Measurements from ENCODE around the gene PADI2.

The PADI2 gene

DNA sequence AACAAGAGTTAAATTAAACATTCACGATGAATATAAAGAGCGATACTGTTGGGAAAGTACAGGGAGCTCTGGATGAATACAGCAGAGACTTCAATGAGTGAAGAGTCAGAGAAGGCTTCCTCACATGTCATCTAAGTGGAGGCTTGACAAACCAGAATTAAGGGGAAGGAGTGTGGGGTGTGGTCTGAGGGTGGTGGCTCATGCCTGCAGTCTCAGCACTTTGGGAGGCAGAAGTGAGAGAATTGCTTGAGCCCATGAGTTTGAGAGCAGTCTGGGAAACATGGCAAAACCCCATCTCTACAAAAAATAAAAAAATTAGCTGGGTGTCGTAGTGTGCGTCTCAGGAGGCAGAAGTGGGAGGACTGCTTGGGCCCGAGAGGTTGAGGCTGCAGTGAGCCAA, 74.1 kb downstream of the PADI2 start:
- no peak overlapping the region for H3K9ac ChIP-seq (ENCODE audit: low read depth, low read length)
- H3K4me3 ChIP-seq (ENCODE audit: low read depth, low read length), result no peak overlapping the region
- no peaks in the 10 kb centered on the region for H3K9me3 ChIP-seq (ENCODE audit: control insufficient read depth, insufficient read depth, low read length)
- H3K4me1 ChIP-seq (ENCODE audit: control insufficient read depth, insufficient read depth, low read length), result no peaks in the 10 kb centered on the region
- peaks cover 18% of the 10 kb centered on the region for H3K36me3 ChIP-seq (ENCODE audit: control insufficient read depth, insufficient read depth, low read length)
- H3K27me3 ChIP-seq (ENCODE audit: control insufficient read depth, insufficient read depth, low read length), result no peaks in the 10 kb centered on the region

DNA sequence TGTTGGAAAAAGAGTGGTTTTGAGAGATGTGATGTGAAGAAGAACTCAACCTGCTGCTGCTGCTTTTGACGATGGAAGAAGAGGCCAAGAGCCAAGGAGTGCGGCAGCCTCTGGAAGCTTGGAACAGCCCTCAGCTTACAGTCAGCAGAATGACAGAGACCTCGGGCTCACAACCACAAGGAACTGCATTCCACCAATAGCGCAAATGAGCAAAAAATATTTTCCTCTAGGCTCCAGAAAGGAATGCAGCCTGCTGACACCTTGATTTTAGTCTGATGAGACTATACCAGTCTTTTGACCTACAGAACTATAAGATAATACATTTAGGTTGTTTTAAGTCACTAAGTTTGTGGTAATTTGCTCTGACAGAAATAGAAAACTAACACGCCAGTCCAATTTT, 75.6 kb downstream of the PADI2 start:
- no peak overlapping the region for H3K4me3 ChIP-seq (ENCODE audit: low read depth, low read length)
- H3K4me1 ChIP-seq (ENCODE audit: control insufficient read depth, insufficient read depth, low read length), result no peaks in the 10 kb centered on the region
- H3K27me3 ChIP-seq (ENCODE audit: control insufficient read depth, insufficient read depth, low read length), result no peaks in the 10 kb centered on the region
- H3K9me3 ChIP-seq (ENCODE audit: control insufficient read depth, insufficient read depth, low read length), result no peaks in the 10 kb centered on the region
- H3K9ac ChIP-seq (ENCODE audit: low read depth, low read length), result no peak overlapping the region
- peaks cover 18% of the 10 kb centered on the region for H3K36me3 ChIP-seq (ENCODE audit: control insufficient read depth, insufficient read depth, low read length)

DNA sequence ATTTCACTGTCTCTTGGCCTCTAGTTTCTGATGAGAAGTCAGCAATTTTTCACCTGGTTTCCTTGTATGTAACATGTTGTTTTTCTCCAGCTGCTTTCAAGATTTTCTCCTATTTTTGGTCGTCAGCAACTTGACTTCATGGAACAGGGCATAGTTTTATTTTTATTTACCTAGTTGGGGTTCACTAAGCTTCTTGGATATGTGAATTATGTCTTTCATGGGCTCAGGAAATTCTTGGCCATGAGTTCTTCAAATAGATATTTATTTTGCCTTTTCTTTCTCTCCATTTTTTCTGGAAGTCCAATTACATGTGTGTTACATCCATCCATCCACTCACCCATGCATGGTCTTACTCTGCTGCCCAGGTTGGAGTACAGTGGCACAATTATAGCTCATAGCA, 79.1 kb downstream of the PADI2 start:
- H3K27me3 ChIP-seq (ENCODE audit: control insufficient read depth, insufficient read depth, low read length), result no peaks in the 10 kb centered on the region
- H3K4me1 ChIP-seq (ENCODE audit: control insufficient read depth, insufficient read depth, low read length), result no peaks in the 10 kb centered on the region
- no peaks in the 10 kb centered on the region for H3K9me3 ChIP-seq (ENCODE audit: control insufficient read depth, insufficient read depth, low read length)
- H3K4me3 ChIP-seq (ENCODE audit: low read depth, low read length), result no peak overlapping the region
- no peak overlapping the region for H3K9ac ChIP-seq (ENCODE audit: low read depth, low read length)
- peaks cover 21% of the 10 kb centered on the region for H3K36me3 ChIP-seq (ENCODE audit: control insufficient read depth, insufficient read depth, low read length)

DNA sequence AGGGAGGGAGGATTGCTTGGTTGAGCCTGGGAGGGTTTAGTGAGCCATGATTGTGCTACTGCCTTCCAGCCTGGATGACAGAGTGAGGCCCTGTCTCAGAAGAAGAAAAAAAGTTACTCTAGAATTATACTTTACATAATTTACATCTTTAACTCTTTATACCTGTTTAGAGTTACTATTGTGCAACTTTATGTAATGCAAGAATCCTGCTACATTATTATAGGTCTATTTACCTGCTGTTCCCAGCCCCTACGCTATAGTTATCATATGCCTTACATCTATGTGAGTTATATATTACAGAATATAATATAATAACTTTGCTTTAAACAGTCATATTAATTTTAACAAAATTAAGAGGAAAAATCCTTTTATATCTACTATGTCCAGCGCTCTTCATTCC, 79.7 kb downstream of the PADI2 start:
- Histone ChIP-seq H3K36me3 (ENCODE audit: control insufficient read depth, insufficient read depth, low read length) (peaks cover 21% of the 10 kb centered on the region), H3K9ac (ENCODE audit: low read depth, low read length) (no peak overlapping the region), H3K4me3 (ENCODE audit: low read depth, low read length) (no peak overlapping the region), H3K27me3 (ENCODE audit: control insufficient read depth, insufficient read depth, low read length) (no peaks in the 10 kb centered on the region), H3K4me1 (ENCODE audit: control insufficient read depth, insufficient read depth, low read length) (no peaks in the 10 kb centered on the region), H3K9me3 (ENCODE audit: control insufficient read depth, insufficient read depth, low read length) (no peaks in the 10 kb centered on the region)

DNA sequence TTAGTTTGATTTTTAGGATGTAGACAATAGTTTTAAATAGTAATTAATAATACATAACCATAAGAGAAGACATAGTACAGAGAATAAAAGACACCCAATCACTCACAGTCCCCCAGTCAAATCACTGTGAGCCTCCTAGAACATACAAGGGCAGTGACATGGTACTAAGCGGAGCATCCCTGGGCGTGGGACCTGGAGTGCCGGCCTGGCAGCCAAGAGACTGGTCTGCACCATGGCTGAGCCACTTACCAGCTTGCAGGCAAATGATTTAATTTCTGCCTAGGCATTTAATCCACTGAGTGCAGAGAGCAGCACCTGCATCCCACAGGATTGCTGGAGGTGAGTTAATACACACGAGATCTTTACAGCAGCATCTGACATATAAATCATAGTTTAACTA, 85.8 kb downstream of the PADI2 start:
- H3K27me3 ChIP-seq (ENCODE audit: control insufficient read depth, insufficient read depth, low read length), result no peaks in the 10 kb centered on the region
- H3K4me1 ChIP-seq (ENCODE audit: control insufficient read depth, insufficient read depth, low read length), result no peaks in the 10 kb centered on the region
- no peaks in the 10 kb centered on the region for H3K9me3 ChIP-seq (ENCODE audit: control insufficient read depth, insufficient read depth, low read length)
- H3K9ac ChIP-seq (ENCODE audit: low read depth, low read length), result no peak overlapping the region
- peaks cover 16% of the 10 kb centered on the region for H3K36me3 ChIP-seq (ENCODE audit: control insufficient read depth, insufficient read depth, low read length)
- no peak overlapping the region for H3K4me3 ChIP-seq (ENCODE audit: low read depth, low read length)

DNA sequence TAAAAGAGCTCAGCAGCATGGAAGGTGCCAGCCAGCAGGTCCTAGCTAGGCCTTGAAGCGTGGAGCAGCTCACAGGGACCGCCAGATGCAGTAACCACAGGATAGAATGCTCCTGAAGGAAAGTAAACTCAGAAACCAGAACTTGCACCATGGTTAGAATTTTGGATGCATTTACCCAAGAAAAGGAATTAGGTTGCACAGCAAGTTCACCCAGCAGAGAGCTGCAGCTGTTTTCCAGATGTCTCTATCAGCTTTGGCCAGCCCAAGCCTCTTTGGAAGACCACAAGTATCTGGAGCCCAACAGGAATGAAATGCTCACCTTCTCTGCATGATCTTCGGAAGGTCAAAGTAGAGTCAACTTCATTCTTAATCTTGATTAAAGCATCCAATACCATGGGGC, 86.5 kb downstream of the PADI2 start:
- no peaks in the 10 kb centered on the region for H3K4me1 ChIP-seq (ENCODE audit: control insufficient read depth, insufficient read depth, low read length)
- no peaks in the 10 kb centered on the region for H3K9me3 ChIP-seq (ENCODE audit: control insufficient read depth, insufficient read depth, low read length)
- H3K9ac ChIP-seq (ENCODE audit: low read depth, low read length), result no peak overlapping the region
- H3K27me3 ChIP-seq (ENCODE audit: control insufficient read depth, insufficient read depth, low read length), result no peaks in the 10 kb centered on the region
- peaks cover 21% of the 10 kb centered on the region for H3K36me3 ChIP-seq (ENCODE audit: control insufficient read depth, insufficient read depth, low read length)
- no peak overlapping the region for H3K4me3 ChIP-seq (ENCODE audit: low read depth, low read length)

DNA sequence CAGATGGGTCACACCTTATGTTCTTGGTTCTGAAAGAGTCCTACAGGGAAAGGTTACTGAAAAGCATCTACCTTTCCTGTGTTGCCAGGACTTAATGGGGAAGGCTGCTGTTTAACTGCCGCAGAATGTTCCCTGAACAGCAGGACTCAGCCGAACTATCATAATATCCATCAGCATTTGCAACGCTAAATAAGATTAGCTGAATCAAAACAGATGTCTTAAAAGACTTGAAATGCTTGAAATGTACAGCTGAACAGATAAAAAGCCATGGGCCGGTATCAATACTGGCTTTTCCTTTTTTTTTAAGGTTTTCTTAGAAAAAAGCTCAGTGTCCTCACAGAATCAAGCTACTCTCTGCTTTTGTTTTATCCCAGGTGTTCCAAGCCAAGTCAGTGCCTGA, 87.8 kb downstream of the PADI2 start:
- no peak overlapping the region for H3K9ac ChIP-seq (ENCODE audit: low read depth, low read length)
- H3K4me1 ChIP-seq (ENCODE audit: control insufficient read depth, insufficient read depth, low read length), result no peaks in the 10 kb centered on the region
- no peak overlapping the region for H3K4me3 ChIP-seq (ENCODE audit: low read depth, low read length)
- no peaks in the 10 kb centered on the region for H3K9me3 ChIP-seq (ENCODE audit: control insufficient read depth, insufficient read depth, low read length)
- peaks cover 27% of the 10 kb centered on the region for H3K36me3 ChIP-seq (ENCODE audit: control insufficient read depth, insufficient read depth, low read length)
- no peaks in the 10 kb centered on the region for H3K27me3 ChIP-seq (ENCODE audit: control insufficient read depth, insufficient read depth, low read length)

DNA sequence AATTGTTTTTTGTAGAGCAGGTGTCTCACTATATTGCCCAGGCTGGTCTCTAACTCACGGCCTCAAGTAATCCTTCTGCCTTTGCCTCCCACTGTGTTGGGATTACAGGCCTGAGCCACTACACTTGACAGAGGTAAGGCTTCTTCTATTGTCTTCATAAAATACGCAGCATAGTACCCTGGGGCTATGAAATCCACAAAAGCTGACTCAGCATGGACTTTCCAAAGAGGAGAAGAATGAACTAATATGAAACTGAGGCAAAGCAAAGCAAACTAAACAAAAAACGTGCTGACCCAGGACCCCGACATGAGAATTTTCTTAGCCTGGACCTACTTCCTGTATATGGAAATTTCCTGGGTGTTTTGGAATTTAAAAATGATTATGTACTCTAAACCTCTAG, 89.0 kb downstream of the PADI2 start:
- Histone ChIP-seq H3K4me1 (ENCODE audit: control insufficient read depth, insufficient read depth, low read length) (no peaks in the 10 kb centered on the region), H3K36me3 (ENCODE audit: control insufficient read depth, insufficient read depth, low read length) (peaks cover 27% of the 10 kb centered on the region), H3K9ac (ENCODE audit: low read depth, low read length) (no peak overlapping the region), H3K4me3 (ENCODE audit: low read depth, low read length) (no peak overlapping the region), H3K27me3 (ENCODE audit: control insufficient read depth, insufficient read depth, low read length) (no peaks in the 10 kb centered on the region), H3K9me3 (ENCODE audit: control insufficient read depth, insufficient read depth, low read length) (no peaks in the 10 kb centered on the region)

DNA sequence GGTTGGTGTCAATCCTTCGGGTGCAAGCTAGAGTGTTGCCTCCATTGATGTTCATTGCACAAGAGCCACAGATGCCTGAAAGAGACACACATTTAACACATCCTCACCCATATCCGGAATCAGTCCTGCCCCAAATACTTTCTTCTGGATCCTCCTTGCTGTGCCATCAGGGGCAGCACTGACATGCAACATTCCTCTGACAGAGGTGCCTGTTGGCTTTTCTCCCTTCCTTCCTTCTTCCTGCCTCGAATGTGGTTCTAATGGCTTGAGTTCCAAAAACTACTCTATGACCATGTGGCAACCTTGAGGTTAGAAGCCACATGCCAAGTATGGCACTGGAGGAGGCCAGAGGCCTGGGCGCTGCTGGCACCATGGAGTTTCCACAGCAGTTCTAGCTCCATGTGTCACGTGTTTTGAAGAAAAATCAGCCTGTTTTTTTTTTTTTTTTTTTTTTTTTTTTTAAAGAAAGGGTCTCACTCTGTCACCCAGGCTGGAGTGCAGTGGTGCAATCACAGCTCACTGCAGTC, 90.5 kb downstream of the PADI2 start:
- Histone ChIP-seq H3K9ac (ENCODE audit: low read depth, low read length) (no peak overlapping the region), H3K4me3 (ENCODE audit: low read depth, low read length) (no peak overlapping the region), H3K36me3 (ENCODE audit: control insufficient read depth, insufficient read depth, low read length) (peaks cover 30% of the 10 kb centered on the region), H3K4me1 (ENCODE audit: control insufficient read depth, insufficient read depth, low read length) (no peaks in the 10 kb centered on the region), H3K9me3 (ENCODE audit: control insufficient read depth, insufficient read depth, low read length) (no peaks in the 10 kb centered on the region), H3K27me3 (ENCODE audit: control insufficient read depth, insufficient read depth, low read length) (no peaks in the 10 kb centered on the region)

DNA sequence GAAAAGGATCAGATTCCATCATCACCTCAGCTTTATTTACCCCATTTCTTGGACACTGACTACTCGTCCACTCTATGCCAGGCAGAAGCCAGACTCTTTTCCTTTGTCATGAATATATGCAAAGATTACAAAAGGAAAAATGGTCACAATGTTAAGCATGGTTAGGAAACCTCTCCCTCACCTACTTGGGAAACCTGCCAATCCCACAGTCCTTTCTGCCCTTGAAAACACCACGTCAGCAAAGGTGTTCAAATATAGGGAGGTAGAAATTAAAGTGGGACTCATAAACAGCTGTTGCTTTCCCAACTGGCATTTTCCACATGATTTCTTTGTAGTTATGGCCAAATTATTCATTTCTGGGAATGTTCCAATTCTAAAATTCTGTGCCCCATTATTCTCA, 91.4 kb downstream of the PADI2 start:
- H3K9me3 ChIP-seq (ENCODE audit: control insufficient read depth, insufficient read depth, low read length), result no peaks in the 10 kb centered on the region
- H3K27me3 ChIP-seq (ENCODE audit: control insufficient read depth, insufficient read depth, low read length), result no peaks in the 10 kb centered on the region
- H3K4me3 ChIP-seq (ENCODE audit: low read depth, low read length), result no peak overlapping the region

DNA sequence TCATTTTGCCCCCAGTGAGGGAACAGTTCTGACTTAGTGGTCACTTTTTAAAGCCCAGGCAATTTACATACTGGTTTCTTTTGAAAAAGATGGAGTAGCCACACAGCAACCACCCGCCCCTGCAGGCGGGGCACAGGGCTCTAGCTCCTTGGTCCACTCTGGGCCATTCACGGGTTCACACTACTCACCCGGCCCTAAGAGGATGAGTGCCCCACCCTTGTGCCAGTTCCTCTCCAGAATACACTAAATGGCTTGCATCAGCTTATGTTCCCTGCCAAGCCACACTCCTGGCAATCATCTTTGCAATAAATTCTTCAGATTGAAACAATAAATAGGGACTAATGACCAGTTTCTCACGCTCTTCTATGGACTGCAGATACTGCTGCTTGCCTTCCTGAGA, 91.8 kb downstream of the PADI2 start:
- Histone ChIP-seq H3K27me3 (ENCODE audit: control insufficient read depth, insufficient read depth, low read length) (no peaks in the 10 kb centered on the region), H3K4me1 (ENCODE audit: control insufficient read depth, insufficient read depth, low read length) (no peaks in the 10 kb centered on the region), H3K9ac (ENCODE audit: low read depth, low read length) (no peak overlapping the region), H3K36me3 (ENCODE audit: control insufficient read depth, insufficient read depth, low read length) (peaks cover 37% of the 10 kb centered on the region), H3K4me3 (ENCODE audit: low read depth, low read length) (no peak overlapping the region), H3K9me3 (ENCODE audit: control insufficient read depth, insufficient read depth, low read length) (no peaks in the 10 kb centered on the region)

More for the DNA sequence above, 91.4 kb downstream of the PADI2 start:
- peaks cover 36% of the 10 kb centered on the region for H3K36me3 ChIP-seq (ENCODE audit: control insufficient read depth, insufficient read depth, low read length)
- H3K9ac ChIP-seq (ENCODE audit: low read depth, low read length), result no peak overlapping the region
- no peaks in the 10 kb centered on the region for H3K4me1 ChIP-seq (ENCODE audit: control insufficient read depth, insufficient read depth, low read length)

DNA sequence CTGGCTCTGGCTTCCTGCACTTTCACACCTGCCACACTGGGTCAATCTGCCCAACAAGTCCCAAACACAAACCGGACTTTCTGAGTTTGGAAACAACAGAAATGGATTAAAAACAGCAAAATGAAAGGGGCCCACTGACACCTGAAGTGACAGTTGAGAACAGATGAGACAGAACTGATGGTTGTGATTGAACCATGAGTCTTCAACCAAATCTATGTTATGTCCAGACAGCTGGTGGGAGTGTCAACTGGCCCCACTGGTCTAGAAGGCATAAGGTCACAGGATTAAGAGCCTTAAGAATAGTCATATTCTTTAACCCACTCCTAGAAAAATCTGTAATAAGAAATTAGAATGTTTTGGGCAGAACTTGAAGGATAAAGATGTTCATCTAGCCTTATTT, 94.5 kb downstream of the PADI2 start:
- H3K4me1 ChIP-seq (ENCODE audit: control insufficient read depth, insufficient read depth, low read length), result no peaks in the 10 kb centered on the region
- no peak overlapping the region for H3K4me3 ChIP-seq (ENCODE audit: low read depth, low read length)
- H3K9ac ChIP-seq (ENCODE audit: low read depth, low read length), result no peak overlapping the region
- no peaks in the 10 kb centered on the region for H3K9me3 ChIP-seq (ENCODE audit: control insufficient read depth, insufficient read depth, low read length)
- H3K27me3 ChIP-seq (ENCODE audit: control insufficient read depth, insufficient read depth, low read length), result no peaks in the 10 kb centered on the region
- peaks cover 56% of the 10 kb centered on the region for H3K36me3 ChIP-seq (ENCODE audit: control insufficient read depth, insufficient read depth, low read length)

DNA sequence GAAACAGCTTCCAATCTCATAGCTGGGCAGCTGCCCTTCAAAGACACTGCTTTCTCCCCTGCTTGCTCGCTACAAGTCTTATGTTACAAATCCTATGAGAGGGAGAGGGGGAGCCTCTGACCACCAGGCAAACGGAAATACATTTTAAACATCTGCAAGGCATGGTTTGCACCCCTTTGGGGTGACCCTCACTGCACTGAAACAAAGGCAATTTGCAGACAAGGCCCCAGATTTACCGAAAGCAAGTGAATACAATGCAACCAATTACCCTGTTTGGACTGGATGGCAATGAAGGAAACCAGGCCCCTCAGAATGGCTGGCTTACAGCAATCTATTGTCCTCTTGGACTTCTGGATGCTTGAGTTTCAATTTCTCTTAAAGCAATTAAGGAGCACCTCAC, 95.7 kb downstream of the PADI2 start:
- Histone ChIP-seq H3K36me3 (ENCODE audit: control insufficient read depth, insufficient read depth, low read length) (peaks cover 54% of the 10 kb centered on the region), H3K4me3 (ENCODE audit: low read depth, low read length) (no peak overlapping the region), H3K9me3 (ENCODE audit: control insufficient read depth, insufficient read depth, low read length) (no peaks in the 10 kb centered on the region), H3K9ac (ENCODE audit: low read depth, low read length) (no peak overlapping the region), H3K4me1 (ENCODE audit: control insufficient read depth, insufficient read depth, low read length) (no peaks in the 10 kb centered on the region), H3K27me3 (ENCODE audit: control insufficient read depth, insufficient read depth, low read length) (no peaks in the 10 kb centered on the region)
